ENCODE results near the gene PIGL.
"Not testable (repeated sequence)": the region's sequence is repeated elsewhere in the genome, so short reads cannot be mapped to it uniquely, and the experiment has no call there.

Gene PIGL

GRCh38 chr17:16281351-16281750, 64.3 kb downstream of the PIGL start:
- Mint-ChIP-seq H3K4me3 (no peak overlapping the region), H3K36me3 (peaks cover 26% of the 10 kb centered on the region), H3K27ac (no peak overlapping the region), H3K4me1 (peaks cover 19% of the 10 kb centered on the region), H3K27me3 (no peaks in the 10 kb centered on the region), H3K9me3 (no peaks in the 10 kb centered on the region)
- ATAC-seq: no peak

GRCh38 chr17:16282522-16282921, 65.5 kb downstream of the PIGL start:
- ATAC-seq: no peak
- no peaks in the 10 kb centered on the region for H3K27me3 Mint-ChIP-seq

GRCh38 chr17:16283705-16284104, 66.7 kb downstream of the PIGL start:
- Mint-ChIP-seq H3K4me1 (peaks cover 42% of the 10 kb centered on the region), H3K27ac (peak overlapping the region; percentile 99), H3K36me3 (peaks cover 19% of the 10 kb centered on the region), H3K9me3 (no peaks in the 10 kb centered on the region), H3K27me3 (no peaks in the 10 kb centered on the region), H3K4me3 (no peak overlapping the region)
- ATAC-seq: no peak

More at GRCh38 chr17:16282522-16282921, 65.5 kb downstream of the PIGL start:
- Mint-ChIP-seq H3K9me3 (no peaks in the 10 kb centered on the region), H3K4me3 (no peak overlapping the region), H3K27ac (no peak overlapping the region), H3K36me3 (peaks cover 25% of the 10 kb centered on the region), H3K4me1 (peaks cover 31% of the 10 kb centered on the region)

DNA sequence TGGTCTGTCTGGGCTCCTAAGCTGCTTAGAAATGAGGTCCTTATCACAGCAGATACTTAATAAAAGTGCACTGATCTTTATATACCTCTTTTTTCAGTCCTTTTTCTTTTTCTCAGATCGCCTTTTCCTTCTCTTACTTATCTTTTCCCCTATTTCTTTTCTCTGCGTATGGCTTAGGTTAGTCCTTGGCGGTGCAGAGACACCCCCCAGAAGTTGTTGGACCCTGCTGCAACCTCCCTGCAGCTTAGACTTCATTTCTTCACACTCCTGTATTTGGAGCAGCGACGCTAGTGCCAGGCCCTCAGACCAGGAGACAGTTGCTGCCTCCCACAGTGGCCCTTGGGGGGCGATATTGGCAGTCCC, 68.6 kb downstream of the PIGL start:
- Mint-ChIP-seq H3K36me3 (peaks cover 5% of the 10 kb centered on the region), H3K9me3 (no peaks in the 10 kb centered on the region), H3K27ac (peak overlapping the region; percentile 99), H3K4me3 (peak overlapping the region; percentile 67), H3K4me1 (peaks cover 59% of the 10 kb centered on the region), H3K27me3 (no peaks in the 10 kb centered on the region)
- ATAC-seq: no peak

GRCh38 chr17:16286009-16286946, 69.3 kb downstream of the PIGL start:
- H3K9me3 Mint-ChIP-seq: no peaks in the 10 kb centered on the region
- peak; percentile 91 for ATAC-seq
- H3K4me1 Mint-ChIP-seq: peaks cover 66% of the 10 kb centered on the region
- peak overlapping the region; percentile 99 for H3K27ac Mint-ChIP-seq
- peaks cover 5% of the 10 kb centered on the region for H3K36me3 Mint-ChIP-seq
- H3K27me3 Mint-ChIP-seq: no peaks in the 10 kb centered on the region
- H3K4me3 Mint-ChIP-seq: peak overlapping the region; percentile 69

- Mint-ChIP-seq H3K27ac (peak overlapping the region; percentile 99), H3K36me3 (peaks cover 5% of the 10 kb centered on the region), H3K27me3 (no peaks in the 10 kb centered on the region), H3K4me1 (peaks cover 66% of the 10 kb centered on the region), H3K9me3 (no peaks in the 10 kb centered on the region), H3K4me3 (peak overlapping the region; percentile 69)
- peak; percentile 82 for ATAC-seq
Observed at GRCh38 chr17:16286947-16287562, 70.0 kb downstream of the PIGL start.

DNA sequence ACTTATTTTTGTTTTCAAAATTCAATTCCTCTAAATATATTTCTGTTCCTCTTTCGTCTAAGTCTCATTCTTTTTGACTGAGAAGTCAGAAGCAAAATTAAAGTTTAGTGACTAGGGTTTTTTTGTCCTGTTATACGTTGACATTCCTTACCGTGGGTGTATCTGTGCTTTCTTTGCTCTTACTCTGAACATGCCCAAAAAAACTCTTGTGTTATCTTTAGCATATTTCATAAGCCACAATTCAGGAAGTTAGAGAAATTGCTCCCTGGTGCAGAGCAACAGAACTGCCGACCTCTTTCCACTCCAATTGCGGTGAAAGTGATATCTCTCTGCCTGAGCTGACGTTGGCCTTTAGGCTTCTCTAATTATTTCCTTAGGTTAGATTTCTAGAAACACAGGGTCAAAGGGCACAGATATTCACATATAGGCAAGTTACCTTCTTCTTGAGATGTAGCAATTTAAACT, 70.6 kb downstream of the PIGL start:
- peak; percentile 57 for ATAC-seq
- H3K36me3 Mint-ChIP-seq: peaks cover 5% of the 10 kb centered on the region
- H3K27me3 Mint-ChIP-seq: no peaks in the 10 kb centered on the region
- no peaks in the 10 kb centered on the region for H3K9me3 Mint-ChIP-seq
- peak overlapping the region; percentile 69 for H3K4me3 Mint-ChIP-seq
- H3K4me1 Mint-ChIP-seq: peaks cover 66% of the 10 kb centered on the region
- peak overlapping the region; percentile 99 for H3K27ac Mint-ChIP-seq

DNA sequence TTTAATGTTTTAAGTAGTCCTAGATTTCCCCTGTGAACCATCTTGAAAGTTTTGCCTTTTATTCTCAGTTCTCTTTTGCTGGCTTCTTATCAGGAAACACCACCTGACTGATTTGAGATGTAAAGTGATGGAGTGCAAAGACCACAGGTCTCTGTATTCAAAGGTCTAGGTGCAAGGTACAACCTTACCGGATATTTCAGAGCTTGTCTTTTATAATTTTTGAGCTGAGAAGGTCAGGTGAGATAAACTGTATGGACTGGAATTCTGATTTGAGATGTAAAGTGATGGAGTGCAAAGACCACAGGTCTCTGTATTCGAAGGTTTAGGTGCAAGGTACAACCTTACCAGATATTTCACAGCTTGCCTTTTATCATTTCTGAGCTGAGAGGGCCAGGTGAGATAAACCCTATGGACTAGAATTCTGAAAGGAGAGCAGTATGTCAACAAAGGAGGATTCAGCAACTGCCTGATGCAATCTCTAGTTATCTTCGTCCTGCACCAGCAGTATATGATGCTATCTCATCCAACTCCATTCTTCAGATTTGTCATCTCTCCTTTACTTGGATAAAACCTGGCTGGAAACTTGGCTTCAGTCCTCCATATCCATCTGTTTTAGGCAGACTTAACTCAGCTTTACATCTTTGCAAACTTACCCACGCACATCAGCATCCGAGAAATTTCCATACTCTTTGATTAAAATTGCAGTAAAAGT, 72.0 kb downstream of the PIGL start:
- ATAC-seq: no peak
- no peaks in the 10 kb centered on the region for H3K27me3 Mint-ChIP-seq
- H3K9me3 Mint-ChIP-seq: no peaks in the 10 kb centered on the region
- peaks cover 5% of the 10 kb centered on the region for H3K36me3 Mint-ChIP-seq
- H3K4me3 Mint-ChIP-seq: peak overlapping the region; percentile 69
- H3K4me1 Mint-ChIP-seq: peaks cover 71% of the 10 kb centered on the region
- peak overlapping the region; percentile 99 for H3K27ac Mint-ChIP-seq

DNA sequence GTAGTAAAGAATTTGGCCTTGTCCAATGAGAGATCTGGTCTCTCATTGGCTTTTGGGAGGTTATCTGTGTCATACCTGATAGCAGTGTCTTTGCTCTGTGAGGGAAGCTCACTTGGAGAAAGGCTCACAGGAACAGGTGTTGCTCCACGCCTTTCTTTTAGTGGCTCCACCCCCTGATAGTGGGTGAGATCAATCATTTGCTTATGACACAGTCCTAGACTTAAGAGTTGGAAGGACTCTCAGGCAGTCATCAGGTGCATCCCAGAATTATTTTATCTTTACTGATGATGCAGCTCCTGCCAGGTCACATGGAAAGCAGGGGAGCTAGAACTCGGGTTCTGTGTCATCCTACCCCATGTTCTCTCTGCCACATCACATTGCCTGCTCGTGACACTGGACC, 76.9 kb downstream of the PIGL start:
- ATAC-seq: no peak
- Mint-ChIP-seq H3K36me3 (no peaks in the 10 kb centered on the region), H3K27ac (peak overlapping the region; percentile 61), H3K4me3 (no peak overlapping the region), H3K4me1 (peaks cover 37% of the 10 kb centered on the region), H3K9me3 (no peaks in the 10 kb centered on the region), H3K27me3 (no peaks in the 10 kb centered on the region)

- Mint-ChIP-seq H3K4me3 (no peak overlapping the region), H3K27me3 (no peaks in the 10 kb centered on the region), H3K9me3 (no peaks in the 10 kb centered on the region), H3K27ac (peak overlapping the region; percentile 61), H3K4me1 (peaks cover 30% of the 10 kb centered on the region), H3K36me3 (no peaks in the 10 kb centered on the region)
- ATAC-seq: no peak
Observed at GRCh38 chr17:16294560-16294959, 77.5 kb downstream of the PIGL start.

DNA sequence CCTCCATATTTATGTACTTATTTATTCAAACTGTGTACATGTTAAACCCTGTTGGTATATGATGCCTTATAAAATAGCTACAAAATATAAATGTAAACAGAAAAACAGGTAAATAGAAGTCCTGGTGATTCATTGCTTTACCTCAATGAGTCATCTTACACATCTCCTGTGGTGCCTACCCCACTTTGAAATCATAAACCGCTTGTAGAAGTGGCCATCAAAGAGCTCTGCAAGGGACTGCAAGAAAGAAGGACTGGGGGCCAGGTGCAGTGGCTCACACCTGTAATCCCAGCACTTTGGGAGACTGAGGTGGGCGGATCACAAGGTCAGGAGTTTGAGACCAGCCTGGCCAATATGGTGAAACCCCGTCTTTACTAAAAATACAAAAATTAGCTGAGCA, 79.1 kb downstream of the PIGL start:
- ATAC-seq, H3K27ac Mint-ChIP-seq, H3K36me3 Mint-ChIP-seq, H3K9me3 Mint-ChIP-seq, H3K4me3 Mint-ChIP-seq, H3K27me3 Mint-ChIP-seq: not testable (repeated sequence)
- H3K4me1 Mint-ChIP-seq: peaks cover 18% of the 10 kb centered on the region

DNA sequence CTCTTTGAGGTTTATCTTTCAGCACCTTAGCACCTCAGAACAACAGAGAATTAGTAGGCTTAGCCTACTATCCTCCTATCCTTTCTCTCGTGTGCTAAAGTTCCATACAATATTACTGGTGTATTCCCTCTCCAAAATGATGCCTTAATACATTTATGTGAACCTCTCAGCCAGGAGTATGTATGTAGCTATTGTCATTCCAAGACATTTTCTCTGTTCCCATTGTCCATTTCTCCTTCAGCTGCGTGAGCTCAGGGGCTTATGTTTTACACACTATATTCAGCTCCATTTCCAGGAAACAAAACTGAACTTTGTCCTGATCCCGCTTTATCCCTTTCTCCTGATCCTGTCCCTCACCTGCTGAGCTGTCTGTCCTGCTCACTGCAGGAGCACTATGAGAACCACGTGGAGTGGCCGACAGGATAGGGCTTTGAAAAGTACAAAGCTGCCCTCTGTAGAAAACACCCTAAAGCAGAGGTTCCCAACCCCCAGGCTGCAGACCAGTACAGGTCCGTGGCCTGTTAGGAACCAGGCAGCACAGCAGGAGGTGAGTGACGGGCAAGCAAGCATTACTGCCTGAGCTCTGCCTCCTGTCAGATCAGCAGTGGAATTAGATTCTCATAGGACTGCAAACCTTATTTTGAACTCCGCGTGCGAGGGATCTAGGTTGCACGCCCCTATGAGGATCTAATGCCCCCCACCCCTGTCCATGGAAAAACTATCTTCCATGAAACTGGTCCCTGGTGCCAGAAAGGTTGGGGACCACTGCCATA, 80.5 kb downstream of the PIGL start:
- H3K27me3 Mint-ChIP-seq: no peaks in the 10 kb centered on the region
- ATAC-seq: no peak
- no peak overlapping the region for H3K4me3 Mint-ChIP-seq
- peaks cover 9% of the 10 kb centered on the region for H3K36me3 Mint-ChIP-seq
- no peak overlapping the region for H3K27ac Mint-ChIP-seq
- no peaks in the 10 kb centered on the region for H3K9me3 Mint-ChIP-seq
- peaks cover 15% of the 10 kb centered on the region for H3K4me1 Mint-ChIP-seq

GRCh38 chr17:16298140-16298662, 81.2 kb downstream of the PIGL start:
- Mint-ChIP-seq H3K27me3 (no peaks in the 10 kb centered on the region), H3K9me3 (no peaks in the 10 kb centered on the region), H3K36me3 (peaks cover 14% of the 10 kb centered on the region), H3K4me1 (peaks cover 15% of the 10 kb centered on the region), H3K4me3 (no peak overlapping the region), H3K27ac (no peak overlapping the region)
- no peak for ATAC-seq

- Mint-ChIP-seq H3K27ac (no peak overlapping the region), H3K4me3 (no peak overlapping the region), H3K4me1 (no peaks in the 10 kb centered on the region), H3K36me3 (peaks cover 14% of the 10 kb centered on the region), H3K9me3 (no peaks in the 10 kb centered on the region), H3K27me3 (no peaks in the 10 kb centered on the region)
- no peak for ATAC-seq
Observed at GRCh38 chr17:16300554-16300953, 83.5 kb downstream of the PIGL start.

Data from stimulated activated memory B cell treated with anti-CD40 and anti-IgM and Interleukin-4, amounts not matched to agents 10 μg/mL and 1 μg/mL and 100 μg/mL, for 72 hours (primary cell).